ENCODE results near the gene RGS17.

Gene RGS17

DNA sequence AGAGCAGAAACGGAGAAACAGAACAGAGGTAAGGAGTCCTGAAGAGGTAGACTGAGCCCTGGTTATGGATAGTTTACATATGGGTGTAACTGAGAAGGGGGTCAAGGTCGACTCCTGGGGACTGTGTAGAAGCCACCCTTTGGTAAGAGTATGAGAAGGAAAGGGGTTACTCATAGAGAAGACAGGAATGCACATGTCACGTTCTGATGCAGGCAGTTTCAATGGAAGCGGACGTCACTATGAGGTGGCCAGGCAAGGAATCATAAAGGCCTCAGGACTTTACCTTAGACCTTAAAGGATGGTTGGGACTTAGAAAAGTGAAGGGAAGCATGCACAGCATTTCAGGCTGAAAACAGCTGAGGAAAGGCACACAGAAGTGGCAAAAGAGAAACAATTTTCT is 25.1 kb downstream of the RGS17 start:
- TF ChIP-seq, protein P1, sequence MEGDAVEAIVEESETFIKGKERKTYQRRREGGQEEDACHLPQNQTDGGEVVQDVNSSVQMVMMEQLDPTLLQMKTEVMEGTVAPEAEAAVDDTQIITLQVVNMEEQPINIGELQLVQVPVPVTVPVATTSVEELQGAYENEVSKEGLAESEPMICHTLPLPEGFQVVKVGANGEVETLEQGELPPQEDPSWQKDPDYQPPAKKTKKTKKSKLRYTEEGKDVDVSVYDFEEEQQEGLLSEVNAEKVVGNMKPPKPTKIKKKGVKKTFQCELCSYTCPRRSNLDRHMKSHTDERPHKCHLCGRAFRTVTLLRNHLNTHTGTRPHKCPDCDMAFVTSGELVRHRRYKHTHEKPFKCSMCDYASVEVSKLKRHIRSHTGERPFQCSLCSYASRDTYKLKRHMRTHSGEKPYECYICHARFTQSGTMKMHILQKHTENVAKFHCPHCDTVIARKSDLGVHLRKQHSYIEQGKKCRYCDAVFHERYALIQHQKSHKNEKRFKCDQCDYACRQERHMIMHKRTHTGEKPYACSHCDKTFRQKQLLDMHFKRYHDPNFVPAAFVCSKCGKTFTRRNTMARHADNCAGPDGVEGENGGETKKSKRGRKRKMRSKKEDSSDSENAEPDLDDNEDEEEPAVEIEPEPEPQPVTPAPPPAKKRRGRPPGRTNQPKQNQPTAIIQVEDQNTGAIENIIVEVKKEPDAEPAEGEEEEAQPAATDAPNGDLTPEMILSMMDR (IDR thresholded peaks at IDR 0.05; ENCODE audit: low read depth, low read length, missing control alignments): no peak
- DNase-seq (ENCODE audit: low read depth): no peak

DNA sequence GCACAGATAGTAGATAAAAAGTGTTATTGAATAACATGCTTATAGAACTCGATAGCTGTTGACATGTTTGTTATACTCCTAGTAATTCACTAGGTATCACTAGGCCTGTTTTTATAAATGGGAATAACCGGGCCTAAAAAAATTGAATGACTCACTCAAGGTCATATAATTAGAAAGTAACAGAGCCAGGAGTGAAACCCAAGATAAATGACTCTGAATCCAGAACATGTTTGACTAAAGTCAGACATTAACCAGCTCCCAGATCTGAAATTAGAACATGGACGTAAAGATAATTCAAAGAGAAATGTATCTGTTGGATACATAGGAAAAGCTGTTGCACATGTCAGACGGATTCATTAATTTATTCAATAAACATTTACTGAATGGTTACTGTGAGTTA is 26.9 kb downstream of the RGS17 start:
- TF ChIP-seq, protein P1 (IDR thresholded peaks at IDR 0.05; ENCODE audit: low read depth, low read length, missing control alignments): no peak
- H3K4me3 ChIP-seq (ENCODE audit: low read depth, low read length): no peak overlapping the region
- no peak for DNase-seq (ENCODE audit: low read depth)

More for the DNA sequence above, 25.1 kb downstream of the RGS17 start:
- no peak overlapping the region for H3K4me3 ChIP-seq (ENCODE audit: low read depth, low read length)

- TF ChIP-seq, protein P1 (IDR thresholded peaks at IDR 0.05; ENCODE audit: low read depth, low read length, missing control alignments): no peak
- H3K4me3 ChIP-seq (ENCODE audit: low read depth, low read length): no peak overlapping the region
- DNase-seq (ENCODE audit: low read depth): no peak
Measured at GRCh38 chr6:153103319-153103655, 27.8 kb downstream of the RGS17 start.

DNA sequence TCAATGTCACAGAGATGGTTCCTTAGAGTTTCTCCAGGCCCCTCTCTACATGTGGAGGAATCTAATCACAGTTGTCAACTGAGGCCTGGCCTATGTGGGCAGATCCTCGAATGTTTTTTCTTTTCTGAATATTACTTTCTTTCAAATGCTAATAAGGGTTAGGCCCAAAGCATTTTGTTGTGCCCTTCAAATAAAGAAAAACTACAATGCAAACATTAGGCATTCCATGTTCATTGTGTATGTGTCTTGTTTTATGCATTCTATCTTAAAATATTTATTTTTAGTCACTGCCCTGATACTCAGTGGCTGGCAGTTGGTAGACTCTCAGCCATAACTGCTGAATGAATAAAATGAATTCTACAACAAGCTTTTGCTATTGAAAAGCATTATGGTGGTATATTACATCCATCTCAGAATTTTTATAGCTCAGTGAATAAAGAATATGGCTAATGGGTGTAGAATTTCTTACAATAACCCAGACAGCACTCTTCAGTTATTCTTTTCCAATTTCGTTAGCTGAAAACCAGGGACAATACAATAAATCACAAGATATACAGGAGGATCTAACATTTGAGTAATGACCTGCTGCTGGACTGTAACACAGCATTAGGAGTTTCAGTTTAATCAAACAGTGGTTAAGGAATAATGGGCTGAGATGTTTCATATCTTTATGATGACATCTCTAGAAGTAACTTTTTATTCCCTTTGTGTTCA is 28.3 kb downstream of the RGS17 start:
- TF ChIP-seq, protein P1 (IDR thresholded peaks at IDR 0.05; ENCODE audit: low read depth, low read length, missing control alignments): no peak
- H3K4me3 ChIP-seq (ENCODE audit: low read depth, low read length): no peak overlapping the region
- DNase-seq (ENCODE audit: low read depth): no peak

GRCh38 chr6:153101461-153101860 is 29.6 kb downstream of the RGS17 start:
- no peak overlapping the region for H3K4me3 ChIP-seq (ENCODE audit: low read depth, low read length)
- TF ChIP-seq, protein P1 (IDR thresholded peaks at IDR 0.05; ENCODE audit: low read depth, low read length, missing control alignments): no peak
- no peak for DNase-seq (ENCODE audit: low read depth)

- DNase-seq (ENCODE audit: low read depth): no peak
- H3K4me3 ChIP-seq (ENCODE audit: low read depth, low read length): no peak overlapping the region
- TF ChIP-seq, protein P1 (IDR thresholded peaks at IDR 0.05; ENCODE audit: low read depth, low read length, missing control alignments): no peak
Measured at GRCh38 chr6:153099636-153100035, 31.4 kb downstream of the RGS17 start.

DNA sequence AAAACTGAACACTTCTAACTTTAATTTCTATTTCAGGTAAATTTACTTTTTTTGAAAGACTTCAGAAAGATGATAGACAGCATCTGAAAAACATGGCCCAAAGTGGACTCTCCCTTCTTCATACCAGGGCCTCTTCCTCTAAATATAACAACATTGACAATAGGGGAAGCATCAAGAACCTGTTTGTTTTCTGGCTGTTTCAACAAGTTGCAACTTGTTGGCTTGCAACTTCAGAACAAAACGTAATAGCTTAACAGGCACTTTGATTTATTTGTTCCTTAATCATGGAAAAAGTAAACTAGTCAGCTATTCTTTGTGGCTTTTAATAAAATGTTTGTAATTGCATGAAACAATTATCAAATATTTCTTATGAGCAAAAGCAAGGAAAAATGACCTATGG is 34.3 kb downstream of the RGS17 start:
- TF ChIP-seq, protein P1 (IDR thresholded peaks at IDR 0.05; ENCODE audit: low read depth, low read length, missing control alignments): no peak
- DNase-seq (ENCODE audit: low read depth): no peak
- H3K4me3 ChIP-seq (ENCODE audit: low read depth, low read length): no peak overlapping the region
